DMS 273 (cell line): Measurements from ENCODE around the gene STRIT1.
"Not testable (repeated sequence)": the region's sequence is repeated elsewhere in the genome, so short reads cannot be mapped to it uniquely, and the experiment has no call there.

Experiments used
- DNase-seq: peaks from one replicate; lab custom pipeline; 2025; ENCODE audit not compliant: unreplicated experiment; lab: John Stamatoyannopoulos, UW

Gene STRIT1

DNA sequence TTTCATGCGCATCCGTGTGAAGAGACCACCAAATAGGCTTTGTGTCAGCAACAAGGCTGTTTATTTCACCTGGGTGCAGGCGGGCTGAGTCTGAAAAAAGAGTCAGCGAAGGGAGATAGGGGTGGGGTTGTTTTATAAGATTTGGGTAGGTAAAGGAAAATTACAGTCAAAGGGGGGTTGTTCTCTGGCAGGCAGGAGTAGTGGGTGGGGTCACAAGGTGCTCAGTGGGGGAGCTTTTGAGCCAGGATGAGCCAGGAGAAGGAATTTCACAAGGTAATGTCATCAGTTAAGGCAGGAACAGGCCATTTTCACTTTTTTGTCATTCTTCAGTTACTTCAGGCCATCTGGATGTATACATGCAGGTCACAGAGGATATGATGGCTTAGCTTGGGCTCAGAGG, 19.0 kb downstream of the STRIT1 start:
- DNase-seq, result not testable (repeated sequence)

DNA sequence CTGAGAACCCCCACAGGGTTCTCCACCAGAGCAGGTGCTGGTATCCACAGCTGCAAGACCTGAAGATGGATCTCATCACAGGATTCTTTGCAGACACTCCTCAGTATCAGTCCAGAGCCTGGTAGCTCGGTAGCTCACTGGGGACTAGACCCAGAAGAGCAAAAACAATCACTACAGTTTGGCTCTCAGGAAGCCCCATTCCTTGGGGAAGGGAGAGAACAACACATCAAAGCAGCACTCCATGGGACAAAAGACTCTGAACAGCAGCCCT, 22.2 kb downstream of the STRIT1 start:
- no peak for DNase-seq

DNA sequence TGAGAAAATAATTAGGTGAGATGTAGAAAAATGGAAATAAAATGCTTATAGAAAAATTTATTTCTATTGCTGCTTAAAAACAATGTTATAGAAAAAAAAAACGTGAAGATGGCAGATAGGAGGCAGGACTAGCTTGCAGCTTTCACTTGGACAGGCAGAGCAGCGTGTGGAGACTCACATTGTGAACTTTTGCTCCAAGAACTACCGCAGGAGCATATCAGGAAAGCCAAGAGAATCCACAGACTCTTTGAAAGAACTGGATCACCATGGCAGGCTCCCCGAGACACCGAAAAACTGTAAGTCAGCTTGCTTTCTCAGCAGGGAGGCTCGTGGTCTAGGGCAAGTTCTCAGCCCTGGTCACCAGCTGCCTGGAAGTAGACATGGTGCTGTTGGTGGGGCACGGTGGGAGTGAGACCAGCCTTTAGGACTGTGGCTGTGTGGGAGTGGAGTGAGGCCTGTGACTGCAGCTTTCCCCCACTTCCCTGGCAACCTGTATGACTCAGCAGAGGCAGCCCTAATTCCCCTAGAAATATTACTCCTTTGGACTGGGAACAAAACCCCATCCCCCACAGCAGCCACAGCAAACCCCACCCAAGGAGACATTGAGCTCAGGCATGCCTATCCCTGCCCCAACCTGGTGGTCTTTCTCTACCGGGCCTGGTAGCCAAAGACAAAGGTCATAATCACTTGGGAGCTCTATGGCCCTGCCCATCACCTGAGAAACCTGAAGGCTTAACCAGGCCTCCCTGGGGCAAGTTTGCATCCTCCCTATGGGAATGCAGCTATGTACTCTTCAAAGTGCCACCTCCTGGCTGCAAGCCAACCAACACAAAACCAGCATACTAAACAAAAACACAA, 22.8 kb downstream of the STRIT1 start:
- DNase-seq, result no peak

DNA sequence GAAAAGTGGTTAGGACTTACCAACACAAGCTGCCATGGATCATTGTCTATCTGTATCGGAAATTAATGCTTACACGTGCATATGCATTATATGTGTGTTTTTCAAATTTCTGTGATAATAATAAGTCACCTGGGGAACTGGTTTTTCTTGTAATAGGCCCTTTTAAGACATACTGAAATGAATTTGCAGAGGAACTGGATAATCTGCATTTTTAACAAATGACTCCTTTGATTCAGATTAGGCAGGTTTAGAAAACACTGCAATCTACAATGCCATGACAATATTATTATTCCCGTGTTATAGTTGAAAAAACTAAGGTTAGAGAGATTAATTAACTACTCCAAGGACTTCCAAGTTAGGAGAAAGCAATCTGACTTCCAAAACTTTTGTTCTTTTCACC, 23.4 kb downstream of the STRIT1 start:
- no peak for DNase-seq

DNA sequence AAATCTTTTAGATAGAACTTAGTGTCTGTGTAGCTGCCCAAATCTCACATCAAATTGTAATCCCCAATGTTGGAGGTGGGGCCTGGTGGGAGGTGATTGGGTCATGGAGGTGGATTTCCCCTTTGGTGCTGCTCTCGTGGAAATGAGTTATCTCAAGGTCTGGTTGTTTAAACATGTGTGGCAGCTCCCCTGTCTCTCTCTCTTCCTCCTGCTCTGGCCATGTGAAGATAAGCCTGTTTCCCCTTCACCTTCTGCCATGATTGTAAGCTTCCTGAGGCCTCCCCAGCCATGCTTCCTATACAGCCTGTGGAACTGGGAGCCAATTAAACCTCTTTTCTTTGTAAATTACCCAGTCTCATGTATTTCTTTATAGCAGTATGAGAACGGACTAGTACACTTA, 30.6 kb downstream of the STRIT1 start:
- not testable (repeated sequence) for DNase-seq

DNA sequence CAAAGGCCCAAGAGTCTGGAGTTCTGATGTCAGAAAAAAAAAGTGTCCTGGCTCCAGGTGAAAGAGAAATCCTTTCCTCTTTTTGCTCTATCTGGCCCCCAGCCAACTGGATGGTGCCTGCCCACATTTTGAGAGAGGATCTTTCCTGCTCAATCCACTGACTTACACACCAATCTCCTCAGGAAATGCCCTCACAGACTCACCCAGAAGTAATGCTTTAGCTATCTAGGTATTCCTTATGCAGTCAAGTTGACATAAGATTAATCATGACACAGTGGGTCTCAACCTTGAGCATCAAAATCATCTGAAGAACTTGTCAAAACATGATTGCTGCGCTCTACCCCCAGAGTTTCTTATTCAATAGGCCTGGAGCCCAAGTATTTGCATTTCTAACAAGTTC, 31.2 kb downstream of the STRIT1 start:
- DNase-seq, result no peak

DNA sequence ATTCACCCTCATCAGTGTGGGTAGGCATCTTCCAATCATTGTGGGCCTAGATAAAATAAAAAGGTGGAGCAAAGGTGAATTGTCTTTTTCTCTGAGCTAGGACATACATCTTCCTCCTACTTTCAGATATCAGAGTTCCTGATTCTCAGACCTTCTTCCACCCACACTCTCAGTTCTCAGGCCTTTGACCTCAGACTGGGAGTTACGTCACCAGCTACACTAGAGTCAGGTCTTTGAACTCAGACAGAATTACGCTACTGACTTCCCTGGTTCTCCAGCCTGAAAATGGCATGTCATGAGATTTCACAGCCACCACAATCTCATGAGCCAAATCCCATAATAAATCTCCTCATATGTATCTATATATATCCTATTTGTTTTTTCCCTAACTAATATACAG, 39.0 kb downstream of the STRIT1 start:
- DNase-seq, result no peak

DNA sequence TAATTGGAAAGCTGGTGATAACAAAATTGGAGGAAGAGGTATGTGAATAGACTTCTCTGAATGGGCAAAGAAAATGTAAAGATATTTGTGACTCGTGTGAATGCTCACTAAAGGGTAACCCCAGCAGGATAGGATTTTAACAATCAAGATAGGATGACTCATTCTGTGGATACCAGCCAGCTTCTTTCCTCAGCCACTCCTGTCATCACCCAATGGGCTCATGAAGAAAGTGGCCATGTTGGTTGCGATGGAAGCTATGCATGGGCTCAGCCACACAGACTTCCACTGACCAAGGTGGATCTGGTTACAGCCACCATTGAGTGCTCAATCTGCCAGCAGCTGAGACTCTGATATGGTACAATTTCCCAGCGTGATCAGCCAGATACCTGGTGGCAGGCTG, 40.9 kb downstream of the STRIT1 start:
- DNase-seq, result peak; percentile 8

DNA sequence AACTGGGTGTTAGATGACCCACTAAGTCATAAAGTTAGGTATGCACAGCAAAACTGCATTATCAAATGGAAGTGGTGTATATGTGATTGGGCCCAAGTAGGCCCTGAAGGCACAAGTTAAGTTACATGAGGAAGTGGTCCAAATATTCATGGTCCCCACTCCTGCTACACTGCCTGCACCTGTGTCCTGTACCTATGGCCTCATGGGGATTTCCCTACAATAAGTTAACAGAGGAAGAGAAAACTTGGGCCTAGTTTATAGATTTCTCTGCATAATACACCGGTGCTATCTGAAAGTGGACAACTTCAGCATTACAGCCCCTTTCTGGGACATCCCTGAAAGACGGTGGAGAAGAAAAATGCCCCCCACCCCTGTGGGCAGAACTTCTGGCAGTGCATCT, 41.5 kb downstream of the STRIT1 start:
- DNase-seq, result no peak

DNA sequence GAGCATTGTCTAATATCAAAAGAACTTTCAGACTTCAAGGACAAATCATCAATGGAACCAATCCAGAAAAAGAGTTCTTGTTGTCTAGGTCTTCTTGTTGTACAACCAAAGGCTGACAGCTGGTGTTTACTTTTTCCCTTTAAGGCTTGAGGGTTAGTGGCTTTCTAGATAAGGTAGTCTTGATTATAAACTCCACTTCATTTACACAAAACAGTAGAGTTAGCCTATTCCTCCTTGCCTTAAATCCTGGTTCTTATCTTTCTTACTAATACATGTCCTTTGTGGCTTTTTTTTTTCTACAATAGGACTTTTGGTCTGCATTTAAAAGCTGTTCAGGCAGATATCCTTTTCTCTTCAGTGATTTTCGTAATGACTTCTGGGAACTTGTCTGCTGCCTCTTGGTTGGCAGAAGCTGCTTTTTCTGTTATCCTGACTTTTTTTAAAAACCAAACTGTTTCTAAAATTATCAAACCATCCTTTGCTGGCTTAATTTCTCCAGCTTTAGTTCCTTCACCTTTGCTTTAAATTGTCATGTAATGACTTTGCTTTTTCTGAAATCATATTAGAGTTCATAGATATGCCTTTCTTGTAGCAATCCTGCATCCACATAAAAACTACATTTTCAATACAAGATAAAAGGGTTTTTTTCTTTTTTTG, 44.8 kb downstream of the STRIT1 start:
- DNase-seq, result peak; percentile 27

DNA sequence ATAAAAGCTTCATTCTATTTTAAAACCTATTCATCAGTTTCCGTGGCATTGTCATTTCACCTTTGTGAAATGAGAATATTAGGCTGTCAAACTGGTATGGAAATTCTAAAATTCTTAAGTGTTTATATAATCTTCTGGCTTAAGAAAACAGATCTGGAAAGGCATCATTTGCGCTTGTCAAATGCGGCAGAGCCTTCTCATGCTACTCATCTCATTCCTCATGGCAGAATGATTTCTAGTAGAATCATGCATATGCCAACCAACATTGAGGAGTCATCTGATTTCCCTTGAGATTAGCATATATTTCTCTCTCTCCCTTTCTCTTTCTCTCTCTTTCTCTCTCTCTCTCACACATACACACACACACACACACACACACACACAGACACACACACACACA, 48.8 kb downstream of the STRIT1 start:
- no peak for DNase-seq

DNA sequence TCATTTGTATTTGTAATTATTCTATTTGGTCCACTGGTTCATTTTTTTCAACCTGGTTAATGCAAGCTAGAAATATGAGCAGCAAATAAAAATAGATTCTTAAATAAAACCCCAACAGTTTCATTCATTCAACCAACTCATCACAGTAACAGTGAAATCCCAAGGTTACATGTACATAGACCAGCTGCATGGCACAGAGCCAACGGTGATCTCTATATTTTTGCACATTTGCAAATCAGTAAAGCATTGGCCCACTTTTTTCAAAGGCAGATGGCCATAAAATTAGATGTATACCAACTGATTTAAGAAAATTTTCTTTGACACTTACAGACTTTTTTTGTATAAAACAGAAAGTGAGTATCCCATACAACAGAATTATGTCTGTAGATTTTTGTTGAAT, 49.3 kb downstream of the STRIT1 start:
- peak; percentile 27 for DNase-seq

DNA sequence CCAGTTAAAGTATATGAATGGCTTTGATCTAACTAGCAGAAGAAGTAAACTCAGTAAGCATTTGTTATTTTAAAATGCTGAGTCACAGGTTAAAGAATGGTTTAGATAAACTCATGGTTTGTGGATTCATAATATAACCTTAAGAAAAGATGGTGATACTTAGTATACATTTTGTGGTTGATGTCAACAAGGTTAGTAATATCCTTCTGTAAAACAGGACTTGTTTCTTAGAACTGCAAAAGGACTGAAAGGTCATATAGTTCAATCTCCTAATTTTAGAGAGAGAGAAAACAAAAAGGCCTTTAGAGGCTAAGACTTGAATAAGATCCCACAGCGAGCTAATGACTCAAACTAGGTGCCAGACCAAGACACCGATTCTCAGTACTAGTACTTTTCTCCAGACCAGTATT, 50.0 kb downstream of the STRIT1 start:
- no peak for DNase-seq

DNA sequence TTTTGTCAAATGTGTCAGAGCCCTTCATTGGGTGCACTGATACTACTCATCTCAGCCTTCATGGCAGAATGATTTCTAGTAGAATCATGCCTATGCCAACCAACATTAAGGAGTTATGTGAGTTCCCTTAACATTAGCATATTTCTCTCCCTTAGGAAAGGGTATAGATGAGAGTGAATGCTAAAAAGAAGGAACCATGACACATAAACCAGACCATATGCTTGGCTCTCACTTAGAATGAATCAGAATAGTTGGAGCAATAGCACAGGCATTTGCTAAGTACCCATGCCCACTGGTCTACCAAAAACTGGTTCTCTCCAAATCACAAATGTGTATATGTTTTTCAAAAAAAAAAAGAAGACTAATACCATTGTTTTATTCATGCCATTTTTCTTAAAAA, 51.1 kb downstream of the STRIT1 start:
- DNase-seq, result no peak

DNA sequence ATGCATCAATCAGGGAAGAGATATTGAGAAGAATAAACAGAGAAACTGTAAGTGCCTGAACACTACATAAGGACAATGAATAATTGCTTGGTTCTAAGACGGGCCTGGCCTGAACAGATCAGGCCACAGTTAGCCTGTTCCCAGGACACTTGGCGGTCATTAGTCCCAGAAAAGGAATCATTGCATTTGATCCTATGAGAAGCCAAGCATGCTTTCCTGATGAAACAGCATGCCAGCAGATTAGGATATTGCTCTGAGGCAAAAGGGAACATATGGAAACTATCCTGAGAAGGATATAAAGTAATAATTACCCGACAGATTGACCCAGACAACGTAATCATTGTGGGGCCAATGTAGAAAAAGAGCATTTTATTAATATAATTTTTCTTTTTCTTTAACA, 51.9 kb downstream of the STRIT1 start:
- no peak for DNase-seq
